Measurements from ENCODE around the gene KLK6. TPM values are rescaled to one million over a fixed set of nuclear protein-coding genes. Genes with fewer than 3 reads are reported as not detected.

Gene KLK6
- total and polyA plus RNA-seq, 12 donors = not detected

GRCh38 chr19:51003316-51003715 lies 33.9 kb upstream of the KLK6 start:
- TF ChIP-seq, protein P1, sequence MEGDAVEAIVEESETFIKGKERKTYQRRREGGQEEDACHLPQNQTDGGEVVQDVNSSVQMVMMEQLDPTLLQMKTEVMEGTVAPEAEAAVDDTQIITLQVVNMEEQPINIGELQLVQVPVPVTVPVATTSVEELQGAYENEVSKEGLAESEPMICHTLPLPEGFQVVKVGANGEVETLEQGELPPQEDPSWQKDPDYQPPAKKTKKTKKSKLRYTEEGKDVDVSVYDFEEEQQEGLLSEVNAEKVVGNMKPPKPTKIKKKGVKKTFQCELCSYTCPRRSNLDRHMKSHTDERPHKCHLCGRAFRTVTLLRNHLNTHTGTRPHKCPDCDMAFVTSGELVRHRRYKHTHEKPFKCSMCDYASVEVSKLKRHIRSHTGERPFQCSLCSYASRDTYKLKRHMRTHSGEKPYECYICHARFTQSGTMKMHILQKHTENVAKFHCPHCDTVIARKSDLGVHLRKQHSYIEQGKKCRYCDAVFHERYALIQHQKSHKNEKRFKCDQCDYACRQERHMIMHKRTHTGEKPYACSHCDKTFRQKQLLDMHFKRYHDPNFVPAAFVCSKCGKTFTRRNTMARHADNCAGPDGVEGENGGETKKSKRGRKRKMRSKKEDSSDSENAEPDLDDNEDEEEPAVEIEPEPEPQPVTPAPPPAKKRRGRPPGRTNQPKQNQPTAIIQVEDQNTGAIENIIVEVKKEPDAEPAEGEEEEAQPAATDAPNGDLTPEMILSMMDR (IDR thresholded peaks at IDR 0.05) = no peak
- no peak for DNase-seq
- 73 to 77% methylated on average over 7 of the region's 7 CpGs for WGBS, 2 donors

GRCh38 chr19:51002542-51003311 lies 33.3 kb upstream of the KLK6 start:
- WGBS, 2 donors = 46 to 61% methylated on average over 42 of the region's 42 CpGs
- intact Hi-C loops (cut with DNase I) = loop anchor here in 1 of 10 donors (10.0 kb wide), 1 partner anchor 68 kb away; no protein-coding TSS in a partner anchor
- ATAC-seq = no peak
- Histone ChIP-seq H3K27me3 (peaks cover 6 to 83% (median 79%) of the 10 kb centered on the region in 7 donors), H3K4me3 (no peak overlapping the region), H3K27ac (no peak overlapping the region), H3K4me1 (no peaks in the 10 kb centered on the region), H3K9me3 (no peaks in the 10 kb centered on the region), H3K36me3 (no peaks in the 10 kb centered on the region)
- DNase-seq = no peak
- TF ChIP-seq, protein P1 (IDR thresholded peaks at IDR 0.05) = no peak

More at GRCh38 chr19:51003316-51003715, 33.9 kb upstream of the KLK6 start:
- H3K27ac ChIP-seq = no peak overlapping the region
- no peaks in the 10 kb centered on the region for H3K9me3 ChIP-seq
- no peak for ATAC-seq
- intact Hi-C loops (cut with DNase I) = loop anchor here in 1 of 10 donors (10.0 kb wide), 1 partner anchor 69 kb away; no protein-coding TSS in a partner anchor
- no peaks in the 10 kb centered on the region for H3K36me3 ChIP-seq
- H3K27me3 ChIP-seq = peaks cover 6 to 83% (median 77%) of the 10 kb centered on the region in 7 donors
- H3K4me3 ChIP-seq = no peak overlapping the region
- no peaks in the 10 kb centered on the region for H3K4me1 ChIP-seq

- 30 to 43% methylated on average over 12 of the region's 12 CpGs for WGBS, 2 donors
- Histone ChIP-seq H3K27me3 (peaks cover 6 to 87% (median 76%) of the 10 kb centered on the region in 7 donors), H3K36me3 (no peaks in the 10 kb centered on the region), H3K4me1 (no peaks in the 10 kb centered on the region), H3K4me3 (no peak overlapping the region), H3K27ac (no peak overlapping the region), H3K9me3 (no peaks in the 10 kb centered on the region)
- DNase-seq = no peak
- intact Hi-C loops (cut with DNase I) = loop anchor here in 1 of 10 donors (10.0 kb wide), 1 partner anchor 67 kb away; no protein-coding TSS in a partner anchor
- TF ChIP-seq, protein P1 (IDR thresholded peaks at IDR 0.05) = no peak
- no peak for ATAC-seq
These were observed 32.7 kb upstream of the KLK6 start for GRCh38 chr19:51002089-51002532.

DNA sequence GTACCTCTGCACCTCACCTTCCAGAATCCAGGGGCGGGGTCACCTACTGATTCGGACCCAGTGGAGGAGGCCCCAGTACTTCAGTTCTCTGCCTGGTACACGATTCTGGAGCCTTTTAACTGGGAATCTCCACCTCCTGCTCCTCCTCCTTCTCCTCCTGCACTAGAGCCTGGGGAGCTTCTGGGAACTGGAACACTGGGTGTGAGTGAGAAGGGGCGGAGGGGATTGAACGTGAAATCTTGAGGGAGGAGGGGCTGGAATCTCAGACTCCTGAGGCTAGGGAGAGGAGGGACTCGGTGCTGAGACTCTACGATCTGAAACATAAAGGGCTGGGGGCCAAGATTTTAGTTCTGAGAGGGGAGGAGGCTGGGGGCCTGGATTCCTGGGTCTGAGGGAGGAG lies 32.1 kb upstream of the KLK6 start, which contains the start of gene KLK8:
TSS of gene KLK8 (minus strand) at position 90 of the 400 bp plus-strand sequence. CDS start 437 bp downstream, outside the sequence.
- Histone ChIP-seq H3K27me3 (peaks cover 6 to 83% (median 71%) of the 10 kb centered on the region in 7 donors), H3K9me3 (no peaks in the 10 kb centered on the region), H3K4me1 (no peaks in the 10 kb centered on the region), H3K27ac (no peak within 1 kb of the TSS), H3K36me3 (no peaks in the 10 kb centered on the region), H3K4me3 (no peak within 1 kb of the TSS)
- intact Hi-C loops (cut with DNase I) = loop anchor here in 1 of 10 donors (10.0 kb wide), 1 partner anchor 67 kb away; no protein-coding TSS in a partner anchor
- TF ChIP-seq, protein P1 (IDR thresholded peaks at IDR 0.05) = no peak
- DNase-seq = no peak
- ATAC-seq = no peak
- 20 to 30% methylated on average over 7 of the region's 7 CpGs for WGBS, 2 donors
